Nephron (organoid): ENCODE measurements around the gene SHB.

Experiments
- H3K27ac Mint-ChIP-seq, 3 experiments: 2 replicates each; pipeline ENCODE4 v1.8.0; 2020; ENCODE audit warnings: mixed read lengths in 3 of 3, mild to moderate bottlenecking in 2 of 3, moderate library complexity in 1 of 3
- H3K27me3 Mint-ChIP-seq: 2 replicates; pipeline ENCODE4 v1.8.0; 2021; ENCODE audit warnings: low read depth, mild to moderate bottlenecking, moderate library complexity, mixed read lengths
- H3K36me3 Mint-ChIP-seq: 2 replicates; pipeline ENCODE4 v1.8.0; 2020; ENCODE audit warnings: low read depth, mixed read lengths
- H3K4me1 Mint-ChIP-seq: 2 replicates; pipeline ENCODE4 v1.8.0; 2020; ENCODE audit warnings: mixed read lengths
- H3K4me3 Mint-ChIP-seq, 3 experiments: 2 replicates each; pipeline ENCODE4 v1.8.0; 2020; ENCODE audit warnings: mild to moderate bottlenecking in 3 of 3, mixed read lengths in 3 of 3, moderate library complexity in 2 of 3
- H3K9me3 Mint-ChIP-seq: 2 replicates; pipeline ENCODE4 v1.8.0; 2020; ENCODE audit warnings: mixed read lengths
- TF ChIP-seq, protein P1 (sequence below), 3 experiments: fragments of 200-600 bp; sonication (generic); IDR thresholded peaks; one replicate each; pipeline ENCODE4 v1.5.0; 2021; ENCODE audit warnings: antibody characterized with exemption in 3 of 3; ENCODE audit not compliant: unreplicated experiment in 3 of 3

Gene SHB

DNA sequence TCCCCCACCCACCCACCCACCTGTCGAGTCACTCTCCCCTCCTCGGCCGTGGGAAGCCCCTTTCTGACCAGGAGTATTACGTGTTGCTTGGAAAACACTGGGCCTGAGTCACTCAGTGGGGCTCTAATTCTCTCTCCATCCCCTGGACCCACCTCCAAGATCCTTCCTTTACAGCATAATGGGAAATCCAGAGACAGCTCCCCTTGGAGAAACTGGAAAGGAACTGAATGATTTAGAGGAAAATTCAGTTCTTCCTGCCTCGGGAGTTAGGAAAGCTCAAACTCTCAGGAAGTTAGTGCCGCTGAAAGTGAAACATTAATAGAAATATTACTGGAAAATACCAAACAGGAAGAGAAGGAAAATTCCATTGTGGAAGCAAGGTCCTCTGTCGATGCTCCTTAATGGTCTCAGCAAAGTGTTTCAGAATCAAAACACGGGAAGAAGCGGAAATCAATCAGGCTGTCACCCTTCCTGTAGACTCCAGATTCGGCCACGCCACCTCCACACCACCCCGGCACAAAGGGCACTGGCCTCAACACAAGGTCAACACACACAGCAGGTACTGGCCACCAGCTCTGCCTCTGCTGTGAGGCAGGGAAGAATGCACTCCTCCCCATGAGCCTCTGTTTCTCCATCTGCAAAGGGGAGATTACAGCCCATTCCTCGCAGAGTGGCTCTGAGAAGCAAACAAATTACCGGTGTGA lies 9.6 kb downstream of the SHB start:
- no peaks in the 10 kb centered on the region for H3K36me3 Mint-ChIP-seq
- no peaks in the 10 kb centered on the region for H3K9me3 Mint-ChIP-seq
- H3K27ac Mint-ChIP-seq: peak overlapping the region; percentile 30 to 88 (median 66)
- H3K4me1 Mint-ChIP-seq: peaks cover 60% of the 10 kb centered on the region
- peaks cover 10% of the 10 kb centered on the region for H3K27me3 Mint-ChIP-seq
- TF ChIP-seq, protein P1, sequence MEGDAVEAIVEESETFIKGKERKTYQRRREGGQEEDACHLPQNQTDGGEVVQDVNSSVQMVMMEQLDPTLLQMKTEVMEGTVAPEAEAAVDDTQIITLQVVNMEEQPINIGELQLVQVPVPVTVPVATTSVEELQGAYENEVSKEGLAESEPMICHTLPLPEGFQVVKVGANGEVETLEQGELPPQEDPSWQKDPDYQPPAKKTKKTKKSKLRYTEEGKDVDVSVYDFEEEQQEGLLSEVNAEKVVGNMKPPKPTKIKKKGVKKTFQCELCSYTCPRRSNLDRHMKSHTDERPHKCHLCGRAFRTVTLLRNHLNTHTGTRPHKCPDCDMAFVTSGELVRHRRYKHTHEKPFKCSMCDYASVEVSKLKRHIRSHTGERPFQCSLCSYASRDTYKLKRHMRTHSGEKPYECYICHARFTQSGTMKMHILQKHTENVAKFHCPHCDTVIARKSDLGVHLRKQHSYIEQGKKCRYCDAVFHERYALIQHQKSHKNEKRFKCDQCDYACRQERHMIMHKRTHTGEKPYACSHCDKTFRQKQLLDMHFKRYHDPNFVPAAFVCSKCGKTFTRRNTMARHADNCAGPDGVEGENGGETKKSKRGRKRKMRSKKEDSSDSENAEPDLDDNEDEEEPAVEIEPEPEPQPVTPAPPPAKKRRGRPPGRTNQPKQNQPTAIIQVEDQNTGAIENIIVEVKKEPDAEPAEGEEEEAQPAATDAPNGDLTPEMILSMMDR (IDR thresholded peaks at IDR 0.05; ENCODE audit: unreplicated experiment in 3 of 3): no peak
- no peak overlapping the region for H3K4me3 Mint-ChIP-seq

DNA sequence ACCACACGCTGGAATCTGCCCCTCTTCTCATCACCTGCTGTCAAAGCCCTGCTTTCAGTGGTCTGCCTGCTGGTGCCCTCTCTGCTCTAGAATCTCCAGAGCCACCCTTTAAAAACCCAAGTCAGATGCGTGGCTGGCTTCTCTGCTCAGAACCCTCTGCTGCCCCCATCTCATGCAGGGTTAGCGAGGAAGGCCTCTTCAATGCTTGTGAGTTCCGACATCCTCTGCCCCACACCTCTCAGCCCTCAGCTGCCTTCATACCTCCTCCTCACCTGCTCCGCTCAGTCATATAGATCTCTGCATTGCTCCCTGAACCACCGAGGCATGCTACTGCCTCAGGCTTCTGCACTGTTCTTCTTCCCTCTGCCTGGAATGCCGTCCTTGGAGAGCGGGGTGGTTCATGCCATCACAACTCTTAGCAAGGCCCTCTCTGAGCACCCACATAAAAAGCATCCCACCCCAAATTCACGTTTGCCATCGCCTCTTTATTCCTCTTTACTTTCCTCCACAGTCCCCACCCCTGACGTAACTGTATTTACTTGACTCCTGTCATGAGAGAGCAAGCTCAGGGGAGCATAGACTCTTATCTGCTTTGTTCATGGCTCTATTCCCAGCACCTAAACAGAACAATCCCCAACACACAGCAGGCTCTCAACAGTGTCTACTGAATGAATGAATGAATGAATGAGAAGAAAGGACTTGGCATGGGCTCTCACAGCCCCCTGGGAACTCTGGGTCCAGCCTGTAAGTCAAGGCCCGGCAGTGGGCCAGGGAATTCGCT lies 10.4 kb downstream of the SHB start:
- H3K4me3 Mint-ChIP-seq: peak overlapping the region in 1 of 3 experiments; percentile 10
- H3K27ac Mint-ChIP-seq: peak overlapping the region; percentile 30 to 56 (median 37)
- H3K4me1 Mint-ChIP-seq: peaks cover 57% of the 10 kb centered on the region
- no peaks in the 10 kb centered on the region for H3K36me3 Mint-ChIP-seq
- TF ChIP-seq, protein P1 (IDR thresholded peaks at IDR 0.05; ENCODE audit: unreplicated experiment in 3 of 3): no peak
- H3K27me3 Mint-ChIP-seq: peaks cover 5% of the 10 kb centered on the region
- no peaks in the 10 kb centered on the region for H3K9me3 Mint-ChIP-seq

DNA sequence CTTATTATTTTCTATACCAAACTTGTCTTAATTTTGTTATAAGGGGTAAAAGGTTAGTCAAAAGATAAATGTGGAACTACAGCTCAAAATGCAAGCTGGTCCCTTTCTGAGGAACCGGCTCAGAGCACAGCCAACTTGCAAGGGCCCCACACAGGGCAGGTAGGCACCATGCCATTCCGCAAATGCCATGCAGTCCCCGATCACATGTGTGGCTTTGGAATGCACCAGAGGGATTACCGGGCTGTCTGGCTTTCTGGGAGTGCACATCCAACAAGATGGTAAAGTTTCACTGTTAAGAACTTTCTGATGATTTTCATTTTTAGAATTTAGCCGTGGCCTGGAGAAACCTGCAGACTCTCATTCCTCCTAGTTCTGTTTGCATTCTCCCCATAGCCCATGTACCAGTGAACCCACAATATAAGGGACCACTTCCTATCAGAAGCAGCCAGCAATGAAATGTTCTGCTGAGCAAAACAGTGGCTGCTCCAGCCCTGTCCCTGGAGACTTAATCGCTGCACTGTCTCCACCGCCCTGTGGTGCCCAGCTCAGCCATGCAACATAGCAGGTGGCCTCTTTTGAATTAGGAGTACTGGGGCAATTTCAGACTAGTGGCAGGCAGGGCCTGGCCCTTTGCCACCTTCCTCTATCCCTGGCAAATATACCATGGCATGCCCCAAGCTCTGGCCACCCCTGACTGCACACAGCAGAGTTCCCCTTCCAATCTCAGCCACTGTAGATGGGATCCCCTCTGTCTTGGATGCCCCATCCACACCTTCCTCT lies 11.4 kb downstream of the SHB start:
- no peak overlapping the region for H3K4me3 Mint-ChIP-seq

DNA sequence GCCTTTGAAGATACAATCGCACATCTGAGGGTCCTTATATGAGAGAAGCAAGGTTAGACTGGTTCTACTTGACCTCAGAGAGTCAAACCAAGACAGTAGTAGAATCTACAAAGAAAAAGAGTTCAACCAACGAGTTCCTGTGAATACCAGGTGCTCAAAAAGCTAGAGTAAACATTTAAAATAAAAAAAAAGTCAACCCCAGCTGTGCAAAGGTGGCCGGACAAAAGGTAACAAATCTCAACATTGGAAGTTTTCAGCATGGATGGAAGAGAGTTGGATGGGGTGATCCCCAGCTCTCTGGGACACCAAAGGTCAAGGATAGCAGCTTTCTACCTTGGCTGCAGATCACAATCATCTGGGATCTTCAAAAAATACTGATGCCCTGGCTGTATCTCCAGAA lies 14.4 kb downstream of the SHB start:
- Mint-ChIP-seq H3K27me3 (no peaks in the 10 kb centered on the region), H3K36me3 (peaks cover 3% of the 10 kb centered on the region), H3K4me3 (no peak overlapping the region), H3K4me1 (peaks cover 49% of the 10 kb centered on the region), H3K27ac (no peak overlapping the region), H3K9me3 (no peaks in the 10 kb centered on the region)
- TF ChIP-seq, protein P1 (IDR thresholded peaks at IDR 0.05; ENCODE audit: unreplicated experiment in 3 of 3): no peak

More for the DNA sequence above, 11.4 kb downstream of the SHB start:
- Mint-ChIP-seq H3K4me1 (peaks cover 52% of the 10 kb centered on the region), H3K9me3 (no peaks in the 10 kb centered on the region), H3K36me3 (no peaks in the 10 kb centered on the region), H3K27ac (peak overlapping the region in 2 of 3 experiments; percentile 30 to 48), H3K27me3 (no peaks in the 10 kb centered on the region)
- TF ChIP-seq, protein P1 (IDR thresholded peaks at IDR 0.05; ENCODE audit: unreplicated experiment in 3 of 3): no peak

DNA sequence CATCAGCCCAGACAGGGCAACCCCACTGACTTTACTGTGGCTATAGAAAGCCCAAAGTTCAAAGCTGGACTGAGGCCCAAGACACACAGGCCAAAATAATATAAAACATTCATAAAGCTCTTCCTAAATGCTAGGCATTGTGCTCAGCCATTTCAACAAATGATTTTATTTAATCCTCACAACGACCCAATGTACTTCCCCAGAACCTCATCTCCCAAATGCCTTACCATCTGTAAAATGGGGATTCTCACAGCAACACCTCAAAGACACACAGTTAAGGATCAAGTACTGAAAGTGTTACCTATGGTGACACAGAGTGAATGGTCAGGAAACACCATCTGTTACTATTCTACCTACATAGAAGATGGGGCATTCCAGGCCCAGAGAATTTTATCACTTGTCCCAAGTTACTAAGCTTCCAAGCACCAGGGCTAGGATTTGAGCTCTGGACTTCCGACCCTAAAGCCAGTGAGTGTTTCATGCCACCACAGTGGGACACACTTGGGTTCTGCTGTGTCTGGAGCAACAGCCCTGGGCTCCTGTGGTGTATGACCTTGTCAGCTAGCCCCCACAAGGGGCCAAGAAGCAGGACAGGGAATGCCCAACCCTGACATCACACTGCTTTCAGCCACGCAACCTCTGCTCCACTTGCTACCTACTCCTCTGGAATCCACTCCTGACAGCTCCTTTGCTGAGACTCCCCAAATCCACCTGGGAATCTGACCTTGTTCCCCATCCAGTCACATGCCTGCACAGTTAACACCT lies 15.1 kb downstream of the SHB start:
- H3K4me1 Mint-ChIP-seq: peaks cover 42% of the 10 kb centered on the region
- no peak overlapping the region for H3K4me3 Mint-ChIP-seq
- TF ChIP-seq, protein P1 (IDR thresholded peaks at IDR 0.05; ENCODE audit: unreplicated experiment in 3 of 3): no peak
- peaks cover 3% of the 10 kb centered on the region for H3K36me3 Mint-ChIP-seq
- no peaks in the 10 kb centered on the region for H3K9me3 Mint-ChIP-seq
- H3K27me3 Mint-ChIP-seq: no peaks in the 10 kb centered on the region
- H3K27ac Mint-ChIP-seq: no peak overlapping the region
